ENCODE data around the gene FAM20B. TPM values are rescaled to one million over a fixed set of nuclear protein-coding genes. Genes with fewer than 3 reads are reported as not detected.

Gene FAM20B
- total and polyA plus RNA-seq, 2 experiments from 2014 or later, result 5.3 to 22.5 TPM

DNA sequence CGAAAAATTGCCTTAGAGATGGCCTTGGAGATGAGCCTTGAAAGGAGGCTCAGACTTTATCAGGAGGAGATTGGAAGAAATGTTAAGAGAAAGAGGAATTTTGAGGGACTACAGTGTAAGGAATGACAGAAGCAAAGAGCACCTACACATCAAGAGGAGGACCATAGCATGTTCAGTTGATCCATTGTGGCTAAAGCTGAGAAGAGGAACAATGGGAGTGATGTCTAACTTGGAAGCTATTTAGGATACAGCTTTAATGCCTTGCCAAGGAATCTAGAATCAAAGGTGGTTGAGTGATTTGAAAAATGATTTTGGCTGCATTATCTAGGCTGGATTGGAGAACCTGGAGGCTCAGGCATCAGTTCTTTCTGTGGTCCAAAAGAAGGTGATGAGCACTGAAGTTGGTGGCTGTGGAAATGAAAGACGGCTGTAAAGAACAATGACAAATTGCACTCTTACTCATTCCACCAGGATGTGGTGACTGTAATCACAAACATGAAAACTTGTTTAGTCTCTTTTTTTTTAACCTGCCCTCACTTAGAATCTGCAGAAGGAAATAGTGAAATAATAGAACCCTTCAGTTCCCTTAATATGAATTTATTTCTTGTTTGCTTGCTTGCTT, 11.3 kb downstream of the FAM20B start:
- H3K27me3 ChIP-seq (ENCODE audit: insufficient read depth), result no peaks in the 10 kb centered on the region
- H3K4me1 Mint-ChIP-seq, result peaks cover 35% of the 10 kb centered on the region
- H3F3A ChIP-seq (replicated peaks; ENCODE audit: low read depth), result no peaks in the 10 kb centered on the region
- H3K79me2 ChIP-seq (replicated peaks; ENCODE audit: insufficient read depth), result peaks cover 79% of the 10 kb centered on the region
- H3K9me2 ChIP-seq (ENCODE audit: insufficient read depth), result no peaks in the 10 kb centered on the region
- H2AFZ ChIP-seq, result no peak overlapping the region
- H3K36me3 Mint-ChIP-seq (ENCODE audit: low read depth), result peaks cover 18% of the 10 kb centered on the region; the same call in 2 of the 3 replicates
- ATAC-seq, result no peak
- DNase-seq (ENCODE audit: low spot score), result no peak
- peaks cover 12% of the 10 kb centered on the region for H3K9me3 Mint-ChIP-seq
- H3K4me2 ChIP-seq, result no peak overlapping the region
- no peaks in the 10 kb centered on the region for H4K20me1 ChIP-seq (replicated peaks; ENCODE audit: insufficient read depth)
- H3K4me3 ChIP-seq, result no peak overlapping the region
- H3K27me3 Mint-ChIP-seq (ENCODE audit: insufficient read depth, low read depth, poor library complexity), result peaks cover 3% of the 10 kb centered on the region
- TF ChIP-seq, protein P1, sequence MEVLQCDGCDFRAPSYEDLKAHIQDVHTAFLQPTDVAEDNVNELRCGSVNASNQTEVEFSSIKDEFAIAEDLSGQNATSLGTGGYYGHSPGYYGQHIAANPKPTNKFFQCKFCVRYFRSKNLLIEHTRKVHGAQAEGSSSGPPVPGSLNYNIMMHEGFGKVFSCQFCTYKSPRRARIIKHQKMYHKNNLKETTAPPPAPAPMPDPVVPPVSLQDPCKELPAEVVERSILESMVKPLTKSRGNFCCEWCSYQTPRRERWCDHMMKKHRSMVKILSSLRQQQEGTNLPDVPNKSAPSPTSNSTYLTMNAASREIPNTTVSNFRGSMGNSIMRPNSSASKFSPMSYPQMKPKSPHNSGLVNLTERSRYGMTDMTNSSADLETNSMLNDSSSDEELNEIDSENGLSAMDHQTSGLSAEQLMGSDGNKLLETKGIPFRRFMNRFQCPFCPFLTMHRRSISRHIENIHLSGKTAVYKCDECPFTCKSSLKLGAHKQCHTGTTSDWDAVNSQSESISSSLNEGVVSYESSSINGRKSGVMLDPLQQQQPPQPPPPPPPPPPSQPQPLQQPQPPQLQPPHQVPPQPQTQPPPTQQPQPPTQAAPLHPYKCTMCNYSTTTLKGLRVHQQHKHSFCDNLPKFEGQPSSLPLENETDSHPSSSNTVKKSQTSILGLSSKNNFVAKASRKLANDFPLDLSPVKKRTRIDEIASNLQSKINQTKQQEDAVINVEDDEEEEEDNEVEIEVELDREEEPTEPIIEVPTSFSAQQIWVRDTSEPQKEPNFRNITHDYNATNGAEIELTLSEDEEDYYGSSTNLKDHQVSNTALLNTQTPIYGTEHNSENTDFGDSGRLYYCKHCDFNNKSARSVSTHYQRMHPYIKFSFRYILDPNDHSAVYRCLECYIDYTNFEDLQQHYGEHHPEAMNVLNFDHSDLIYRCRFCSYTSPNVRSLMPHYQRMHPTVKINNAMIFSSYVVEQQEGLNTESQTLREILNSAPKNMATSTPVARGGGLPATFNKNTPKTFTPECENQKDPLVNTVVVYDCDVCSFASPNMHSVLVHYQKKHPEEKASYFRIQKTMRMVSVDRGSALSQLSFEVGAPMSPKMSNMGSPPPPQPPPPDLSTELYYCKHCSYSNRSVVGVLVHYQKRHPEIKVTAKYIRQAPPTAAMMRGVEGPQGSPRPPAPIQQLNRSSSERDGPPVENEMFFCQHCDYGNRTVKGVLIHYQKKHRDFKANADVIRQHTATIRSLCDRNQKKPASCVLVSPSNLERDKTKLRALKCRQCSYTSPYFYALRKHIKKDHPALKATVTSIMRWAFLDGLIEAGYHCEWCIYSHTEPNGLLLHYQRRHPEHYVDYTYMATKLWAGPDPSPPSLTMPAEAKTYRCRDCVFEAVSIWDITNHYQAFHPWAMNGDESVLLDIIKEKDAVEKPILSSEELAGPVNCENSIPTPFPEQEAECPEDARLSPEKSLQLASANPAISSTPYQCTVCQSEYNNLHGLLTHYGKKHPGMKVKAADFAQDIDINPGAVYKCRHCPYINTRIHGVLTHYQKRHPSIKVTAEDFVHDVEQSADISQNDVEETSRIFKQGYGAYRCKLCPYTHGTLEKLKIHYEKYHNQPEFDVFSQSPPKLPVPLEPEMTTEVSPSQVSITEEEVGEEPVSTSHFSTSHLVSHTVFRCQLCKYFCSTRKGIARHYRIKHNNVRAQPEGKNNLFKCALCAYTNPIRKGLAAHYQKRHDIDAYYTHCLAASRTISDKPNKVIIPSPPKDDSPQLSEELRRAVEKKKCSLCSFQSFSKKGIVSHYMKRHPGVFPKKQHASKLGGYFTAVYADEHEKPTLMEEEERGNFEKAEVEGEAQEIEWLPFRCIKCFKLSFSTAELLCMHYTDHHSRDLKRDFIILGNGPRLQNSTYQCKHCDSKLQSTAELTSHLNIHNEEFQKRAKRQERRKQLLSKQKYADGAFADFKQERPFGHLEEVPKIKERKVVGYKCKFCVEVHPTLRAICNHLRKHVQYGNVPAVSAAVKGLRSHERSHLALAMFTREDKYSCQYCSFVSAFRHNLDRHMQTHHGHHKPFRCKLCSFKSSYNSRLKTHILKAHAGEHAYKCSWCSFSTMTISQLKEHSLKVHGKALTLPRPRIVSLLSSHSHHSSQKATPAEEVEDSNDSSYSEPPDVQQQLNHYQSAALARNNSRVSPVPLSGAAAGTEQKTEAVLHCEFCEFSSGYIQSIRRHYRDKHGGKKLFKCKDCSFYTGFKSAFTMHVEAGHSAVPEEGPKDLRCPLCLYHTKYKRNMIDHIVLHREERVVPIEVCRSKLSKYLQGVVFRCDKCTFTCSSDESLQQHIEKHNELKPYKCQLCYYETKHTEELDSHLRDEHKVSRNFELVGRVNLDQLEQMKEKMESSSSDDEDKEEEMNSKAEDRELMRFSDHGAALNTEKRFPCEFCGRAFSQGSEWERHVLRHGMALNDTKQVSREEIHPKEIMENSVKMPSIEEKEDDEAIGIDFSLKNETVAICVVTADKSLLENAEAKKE (CRISPR knock-in tag; IDR thresholded peaks at IDR 0.05), result no peak
- TF ChIP-seq NANOG (IDR thresholded peaks at IDR 0.05; ENCODE audit: borderline replicate concordance) (no peak), ZNF114 (CRISPR knock-in tag; IDR thresholded peaks at IDR 0.05) (no peak), EZH2 (IDR thresholded peaks at IDR 0.05; ENCODE audit: low read depth, unreplicated experiment) (no peak), EZH2phosphoT487 (IDR thresholded peaks at IDR 0.05; ENCODE audit: unreplicated experiment) (no peak)
- H3K27ac ChIP-seq (ENCODE audit: low read depth), result no peak overlapping the region
- no peak overlapping the region; the same call in 1 of the 2 replicates for H3K27ac Mint-ChIP-seq
- no peak overlapping the region for H3K4me3 Mint-ChIP-seq
- H3K4me1 ChIP-seq (ENCODE audit: insufficient read depth), result peaks cover 21% of the 10 kb centered on the region
- H3K36me3 ChIP-seq (ENCODE audit: insufficient read depth), result no peaks in the 10 kb centered on the region

All from GM23338 (cell line).